ENCODE measurements around the gene LOXL1. TPM values are rescaled to one million over a fixed set of nuclear protein-coding genes. Genes with fewer than 3 reads are reported as not detected.
A peak's percentile ranks its signal among the peaks of the same experiment; 100 is the strongest.

Gene LOXL1
- total RNA-seq, 1 donor from 2014 or later = 163 TPM

DNA sequence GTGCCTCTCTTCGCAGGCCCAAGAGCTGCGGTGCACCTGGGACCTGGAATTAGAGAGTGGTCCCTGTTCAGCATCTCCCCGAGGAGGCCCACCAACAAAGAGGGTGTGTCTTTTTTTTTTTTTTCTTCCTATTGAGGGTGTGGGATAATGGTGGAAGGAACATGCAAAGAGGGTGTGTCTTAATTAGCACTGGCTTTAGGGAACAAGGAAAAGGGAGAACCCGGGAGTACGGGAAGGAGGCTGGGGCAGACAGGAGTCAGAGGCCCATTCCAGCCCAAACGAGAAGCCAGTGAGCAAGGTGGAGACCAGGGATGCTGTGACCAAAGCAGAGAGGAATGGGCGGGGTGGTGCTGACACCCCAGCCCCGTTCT is 429 bp upstream of the LOXL1 start:
- Mint-ChIP-seq H3K27ac (ENCODE audit: unreplicated experiment) (peak overlapping the region; percentile 90), H3K4me1 (ENCODE audit: low read depth, unreplicated experiment) (peaks cover 58% of the 10 kb centered on the region), H3K27me3 (ENCODE audit: unreplicated experiment) (peaks cover 17% of the 10 kb centered on the region), H3K36me3 (ENCODE audit: unreplicated experiment) (no peaks in the 10 kb centered on the region), H3K9me3 (ENCODE audit: unreplicated experiment) (peaks cover 24% of the 10 kb centered on the region), H3K4me3 (ENCODE audit: unreplicated experiment) (peak overlapping the region; percentile 94)
- TF ChIP-seq, protein P1, sequence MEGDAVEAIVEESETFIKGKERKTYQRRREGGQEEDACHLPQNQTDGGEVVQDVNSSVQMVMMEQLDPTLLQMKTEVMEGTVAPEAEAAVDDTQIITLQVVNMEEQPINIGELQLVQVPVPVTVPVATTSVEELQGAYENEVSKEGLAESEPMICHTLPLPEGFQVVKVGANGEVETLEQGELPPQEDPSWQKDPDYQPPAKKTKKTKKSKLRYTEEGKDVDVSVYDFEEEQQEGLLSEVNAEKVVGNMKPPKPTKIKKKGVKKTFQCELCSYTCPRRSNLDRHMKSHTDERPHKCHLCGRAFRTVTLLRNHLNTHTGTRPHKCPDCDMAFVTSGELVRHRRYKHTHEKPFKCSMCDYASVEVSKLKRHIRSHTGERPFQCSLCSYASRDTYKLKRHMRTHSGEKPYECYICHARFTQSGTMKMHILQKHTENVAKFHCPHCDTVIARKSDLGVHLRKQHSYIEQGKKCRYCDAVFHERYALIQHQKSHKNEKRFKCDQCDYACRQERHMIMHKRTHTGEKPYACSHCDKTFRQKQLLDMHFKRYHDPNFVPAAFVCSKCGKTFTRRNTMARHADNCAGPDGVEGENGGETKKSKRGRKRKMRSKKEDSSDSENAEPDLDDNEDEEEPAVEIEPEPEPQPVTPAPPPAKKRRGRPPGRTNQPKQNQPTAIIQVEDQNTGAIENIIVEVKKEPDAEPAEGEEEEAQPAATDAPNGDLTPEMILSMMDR (IDR thresholded peaks at IDR 0.05; ENCODE audit: partially characterized antibody, unreplicated experiment) = no peak
- DNase-seq = no peak

DNA sequence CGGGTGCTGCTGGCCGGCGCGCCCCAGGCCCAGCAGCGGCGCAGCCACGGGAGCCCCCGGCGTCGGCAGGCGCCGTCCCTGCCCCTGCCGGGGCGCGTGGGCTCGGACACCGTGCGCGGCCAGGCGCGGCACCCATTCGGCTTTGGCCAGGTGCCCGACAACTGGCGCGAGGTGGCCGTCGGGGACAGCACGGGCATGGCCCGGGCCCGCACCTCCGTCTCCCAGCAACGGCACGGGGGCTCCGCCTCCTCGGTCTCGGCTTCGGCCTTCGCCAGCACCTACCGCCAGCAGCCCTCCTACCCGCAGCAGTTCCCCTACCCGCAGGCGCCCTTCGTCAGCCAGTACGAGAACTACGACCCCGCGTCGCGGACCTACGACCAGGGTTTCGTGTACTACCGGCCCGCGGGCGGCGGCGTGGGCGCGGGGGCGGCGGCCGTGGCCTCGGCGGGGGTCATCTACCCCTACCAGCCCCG is 777 bp downstream of the LOXL1 start:
- Mint-ChIP-seq H3K9me3 (ENCODE audit: unreplicated experiment) (peaks cover 21% of the 10 kb centered on the region), H3K4me1 (ENCODE audit: low read depth, unreplicated experiment) (peaks cover 53% of the 10 kb centered on the region), H3K36me3 (ENCODE audit: unreplicated experiment) (no peaks in the 10 kb centered on the region), H3K27me3 (ENCODE audit: unreplicated experiment) (peaks cover 13% of the 10 kb centered on the region), H3K4me3 (ENCODE audit: unreplicated experiment) (peak overlapping the region; percentile 61), H3K27ac (ENCODE audit: unreplicated experiment) (no peak overlapping the region)
- peak; percentile 80 for DNase-seq
- TF ChIP-seq, protein P1 (IDR thresholded peaks at IDR 0.05; ENCODE audit: partially characterized antibody, unreplicated experiment) = no peak

DNA sequence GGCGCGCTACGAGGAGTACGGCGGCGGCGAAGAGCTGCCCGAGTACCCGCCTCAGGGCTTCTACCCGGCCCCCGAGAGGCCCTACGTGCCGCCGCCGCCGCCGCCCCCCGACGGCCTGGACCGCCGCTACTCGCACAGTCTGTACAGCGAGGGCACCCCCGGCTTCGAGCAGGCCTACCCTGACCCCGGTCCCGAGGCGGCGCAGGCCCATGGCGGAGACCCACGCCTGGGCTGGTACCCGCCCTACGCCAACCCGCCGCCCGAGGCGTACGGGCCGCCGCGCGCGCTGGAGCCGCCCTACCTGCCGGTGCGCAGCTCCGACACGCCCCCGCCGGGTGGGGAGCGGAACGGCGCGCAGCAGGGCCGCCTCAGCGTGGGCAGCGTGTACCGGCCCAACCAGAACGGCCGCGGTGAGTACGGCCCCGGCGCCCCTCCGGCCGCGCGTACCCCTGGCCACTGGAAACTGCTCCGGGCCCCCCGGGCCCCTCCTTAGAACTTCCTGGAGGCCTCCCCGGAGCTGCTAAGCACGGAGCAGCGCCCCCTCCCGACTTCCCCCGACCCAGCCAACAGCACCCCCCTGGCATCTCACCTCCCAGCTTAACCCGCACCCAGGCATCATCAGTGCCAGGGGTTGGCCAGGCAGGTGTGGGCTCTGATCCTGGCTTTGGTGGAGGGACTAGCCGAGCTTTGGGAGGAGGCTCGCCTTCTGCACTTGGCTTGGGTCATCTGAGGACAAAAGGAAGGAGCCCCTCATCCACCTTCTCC is 1.4 kb downstream of the LOXL1 start:
- Mint-ChIP-seq H3K4me1 (ENCODE audit: low read depth, unreplicated experiment) (peaks cover 49% of the 10 kb centered on the region), H3K27ac (ENCODE audit: unreplicated experiment) (peak overlapping the region; percentile 93), H3K9me3 (ENCODE audit: unreplicated experiment) (peaks cover 21% of the 10 kb centered on the region), H3K36me3 (ENCODE audit: unreplicated experiment) (no peaks in the 10 kb centered on the region), H3K27me3 (ENCODE audit: unreplicated experiment) (peaks cover 14% of the 10 kb centered on the region), H3K4me3 (ENCODE audit: unreplicated experiment) (peak overlapping the region; percentile 99)
- TF ChIP-seq, protein P1 (IDR thresholded peaks at IDR 0.05; ENCODE audit: partially characterized antibody, unreplicated experiment) = peak; percentile 65
- peak; percentile 77 for DNase-seq

DNA sequence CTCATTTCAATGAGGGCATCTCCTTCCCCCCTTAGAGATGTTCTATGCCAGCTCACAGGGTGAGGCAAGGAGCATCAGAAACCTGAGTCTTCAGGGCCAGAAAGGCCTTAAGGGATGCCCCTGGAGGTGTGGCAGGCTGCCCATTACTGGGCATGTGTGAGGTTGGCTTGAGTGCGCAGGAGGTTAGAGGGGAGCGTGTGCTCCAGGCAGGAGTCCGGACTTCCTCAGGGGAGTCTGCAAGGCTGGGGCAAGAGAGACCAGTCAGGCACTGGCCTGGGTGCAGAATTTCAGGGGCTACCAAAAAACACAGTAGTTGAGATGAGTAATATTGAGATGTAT is 1.9 kb downstream of the LOXL1 start:
- H3K27me3 Mint-ChIP-seq (ENCODE audit: unreplicated experiment) = peaks cover 16% of the 10 kb centered on the region
- DNase-seq = peak; percentile 45
- peak overlapping the region; percentile 93 for H3K27ac Mint-ChIP-seq (ENCODE audit: unreplicated experiment)
- H3K4me3 Mint-ChIP-seq (ENCODE audit: unreplicated experiment) = peak overlapping the region; percentile 99
- TF ChIP-seq, protein P1 (IDR thresholded peaks at IDR 0.05; ENCODE audit: partially characterized antibody, unreplicated experiment) = no peak
- no peaks in the 10 kb centered on the region for H3K36me3 Mint-ChIP-seq (ENCODE audit: unreplicated experiment)
- H3K4me1 Mint-ChIP-seq (ENCODE audit: low read depth, unreplicated experiment) = peaks cover 46% of the 10 kb centered on the region
- peaks cover 21% of the 10 kb centered on the region for H3K9me3 Mint-ChIP-seq (ENCODE audit: unreplicated experiment)

DNA sequence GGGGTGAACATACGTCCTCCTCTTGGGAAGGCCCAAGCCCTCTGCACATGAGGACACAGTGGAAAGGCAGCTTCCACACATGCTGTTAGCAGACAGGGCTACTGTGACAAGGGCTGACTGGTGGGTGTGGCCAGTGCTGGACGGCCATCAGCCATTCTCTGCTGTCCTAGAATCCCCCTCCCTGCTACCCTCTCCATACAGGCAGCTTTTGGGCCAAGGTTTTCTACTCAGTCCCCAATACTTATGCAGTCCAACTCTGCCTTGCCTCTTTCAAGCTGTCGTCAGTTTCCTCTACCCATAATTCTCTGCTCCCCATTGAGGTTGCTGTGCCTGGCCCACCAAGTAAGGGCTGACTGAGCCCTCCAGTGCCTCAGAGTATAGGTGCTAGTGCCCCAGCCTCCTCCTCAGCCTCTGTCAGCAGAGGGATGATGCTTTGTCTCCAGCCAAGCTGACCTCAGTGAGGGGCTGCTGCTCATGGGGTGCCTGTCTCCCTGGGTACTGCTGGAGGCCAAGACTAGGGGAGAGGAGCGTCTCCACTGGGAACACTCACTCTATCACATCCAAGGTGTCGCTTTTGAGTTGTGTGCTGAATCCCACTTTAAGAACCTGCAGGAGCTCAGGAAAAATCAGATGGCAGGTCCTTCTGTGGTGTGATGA is 2.8 kb downstream of the LOXL1 start:
- peak overlapping the region; percentile 93 for H3K27ac Mint-ChIP-seq (ENCODE audit: unreplicated experiment)
- DNase-seq = peak; percentile 80
- peaks cover 14% of the 10 kb centered on the region for H3K27me3 Mint-ChIP-seq (ENCODE audit: unreplicated experiment)
- H3K9me3 Mint-ChIP-seq (ENCODE audit: unreplicated experiment) = peaks cover 19% of the 10 kb centered on the region
- TF ChIP-seq, protein P1 (IDR thresholded peaks at IDR 0.05; ENCODE audit: partially characterized antibody, unreplicated experiment) = no peak
- no peaks in the 10 kb centered on the region for H3K36me3 Mint-ChIP-seq (ENCODE audit: unreplicated experiment)
- H3K4me1 Mint-ChIP-seq (ENCODE audit: low read depth, unreplicated experiment) = peaks cover 37% of the 10 kb centered on the region
- peak overlapping the region; percentile 99 for H3K4me3 Mint-ChIP-seq (ENCODE audit: unreplicated experiment)
